ENCODE measurements around the gene UST.

UST gene

DNA sequence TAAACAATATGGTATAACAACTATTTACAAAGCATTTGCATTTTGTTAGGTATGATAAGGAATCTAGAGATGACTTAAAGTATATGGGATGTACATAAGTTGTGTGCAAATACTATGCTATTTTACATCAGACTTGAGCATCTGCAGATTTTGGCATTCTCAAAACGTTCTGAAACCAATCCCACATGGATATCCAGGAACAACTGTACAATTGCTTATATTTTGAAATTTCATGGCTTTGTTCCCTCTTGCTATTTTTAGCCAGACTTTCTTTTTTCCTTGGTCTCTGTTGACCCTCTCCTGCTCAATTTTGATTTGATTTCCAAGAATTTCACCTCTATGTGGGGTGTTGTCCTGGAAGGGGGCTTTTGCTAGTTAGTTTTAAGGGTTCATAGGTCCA is 32.9 kb upstream of the UST start:
- H3K36me3 Mint-ChIP-seq (ENCODE audit: low read depth) = peaks cover 4% of the 10 kb centered on the region
- H3K27me3 Mint-ChIP-seq (ENCODE audit: low read depth) = no peaks in the 10 kb centered on the region
- peaks cover 6% of the 10 kb centered on the region for H3K4me1 Mint-ChIP-seq (ENCODE audit: low read depth)
- no peak for DNase-seq (ENCODE audit: low spot score)
- no peak overlapping the region for H3K4me3 Mint-ChIP-seq
- H3K9me3 Mint-ChIP-seq = peaks cover 22% of the 10 kb centered on the region
- no peak overlapping the region for H3K27ac Mint-ChIP-seq

DNA sequence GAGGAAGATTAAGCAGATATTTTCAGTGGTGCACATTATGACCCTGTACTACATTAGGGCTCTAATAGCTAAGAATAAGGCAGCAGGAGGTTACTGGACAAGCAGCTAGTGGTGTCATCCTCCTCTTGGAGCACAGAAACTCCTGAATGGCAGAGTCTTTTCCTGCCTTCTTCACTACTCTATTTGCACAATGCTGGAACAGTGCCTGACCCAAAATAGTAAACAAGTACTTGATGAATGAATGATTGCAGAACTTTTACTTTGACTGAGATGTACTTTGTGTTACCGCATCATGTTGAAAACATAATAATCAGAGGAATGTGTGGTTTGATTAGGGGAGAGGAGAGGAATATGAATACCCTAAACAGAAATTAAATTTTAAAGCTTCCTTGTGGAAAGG is 30.0 kb upstream of the UST start:
- peaks cover 22% of the 10 kb centered on the region for H3K9me3 Mint-ChIP-seq
- no peak overlapping the region for H3K27ac Mint-ChIP-seq
- peaks cover 4% of the 10 kb centered on the region for H3K4me1 Mint-ChIP-seq (ENCODE audit: low read depth)
- peaks cover 11% of the 10 kb centered on the region for H3K27me3 Mint-ChIP-seq (ENCODE audit: low read depth)
- peaks cover 4% of the 10 kb centered on the region for H3K36me3 Mint-ChIP-seq (ENCODE audit: low read depth)
- DNase-seq (ENCODE audit: low spot score) = no peak
- no peak overlapping the region for H3K4me3 Mint-ChIP-seq

DNA sequence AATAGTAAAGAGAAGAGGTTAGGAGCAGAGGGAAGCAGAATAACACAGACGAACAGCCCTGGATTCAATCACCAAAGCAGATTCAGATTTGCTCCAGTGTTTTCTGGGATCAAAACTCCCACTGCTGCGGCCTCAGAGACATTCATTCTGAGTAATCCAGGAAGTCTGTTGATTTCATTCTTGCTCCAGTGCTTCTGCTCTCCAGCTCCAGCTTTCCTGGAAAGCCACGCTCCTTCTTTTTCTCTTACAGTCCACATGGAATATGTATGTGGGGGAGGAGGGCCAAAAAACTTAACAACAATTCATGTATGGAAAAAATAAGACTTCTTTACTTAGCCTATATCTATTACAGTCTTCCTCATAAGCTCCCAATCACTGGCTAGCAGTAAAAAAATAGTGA is 26.4 kb upstream of the UST start:
- H3K27me3 Mint-ChIP-seq (ENCODE audit: low read depth) = peaks cover 26% of the 10 kb centered on the region
- DNase-seq (ENCODE audit: low spot score) = no peak
- no peak overlapping the region for H3K27ac Mint-ChIP-seq
- H3K4me1 Mint-ChIP-seq (ENCODE audit: low read depth) = no peaks in the 10 kb centered on the region
- no peak overlapping the region for H3K4me3 Mint-ChIP-seq
- no peaks in the 10 kb centered on the region for H3K36me3 Mint-ChIP-seq (ENCODE audit: low read depth)
- no peaks in the 10 kb centered on the region for H3K9me3 Mint-ChIP-seq

DNA sequence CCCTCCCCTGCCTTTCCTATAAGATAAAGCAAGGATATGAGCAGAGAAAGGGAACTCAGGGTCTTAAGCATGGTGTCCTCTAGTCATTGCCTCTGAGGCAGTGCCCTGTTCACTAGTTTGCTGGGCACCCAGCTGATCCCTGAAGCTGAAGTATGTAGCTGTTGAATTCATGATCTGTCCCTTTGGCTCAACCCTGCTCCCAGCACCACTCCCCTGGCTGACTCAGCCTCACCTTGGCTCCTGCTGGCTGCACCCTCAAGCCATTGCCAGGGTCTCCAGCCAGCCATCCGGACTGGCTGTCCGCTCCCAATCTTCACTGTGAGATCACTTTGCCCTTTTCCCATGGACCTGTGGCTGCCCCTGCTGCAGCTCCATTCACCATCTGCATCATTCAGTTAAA is 25.9 kb upstream of the UST start:
- Mint-ChIP-seq H3K4me1 (ENCODE audit: low read depth) (no peaks in the 10 kb centered on the region), H3K36me3 (ENCODE audit: low read depth) (no peaks in the 10 kb centered on the region), H3K27me3 (ENCODE audit: low read depth) (peaks cover 26% of the 10 kb centered on the region), H3K27ac (no peak overlapping the region), H3K4me3 (no peak overlapping the region), H3K9me3 (no peaks in the 10 kb centered on the region)
- no peak for DNase-seq (ENCODE audit: low spot score)

DNA sequence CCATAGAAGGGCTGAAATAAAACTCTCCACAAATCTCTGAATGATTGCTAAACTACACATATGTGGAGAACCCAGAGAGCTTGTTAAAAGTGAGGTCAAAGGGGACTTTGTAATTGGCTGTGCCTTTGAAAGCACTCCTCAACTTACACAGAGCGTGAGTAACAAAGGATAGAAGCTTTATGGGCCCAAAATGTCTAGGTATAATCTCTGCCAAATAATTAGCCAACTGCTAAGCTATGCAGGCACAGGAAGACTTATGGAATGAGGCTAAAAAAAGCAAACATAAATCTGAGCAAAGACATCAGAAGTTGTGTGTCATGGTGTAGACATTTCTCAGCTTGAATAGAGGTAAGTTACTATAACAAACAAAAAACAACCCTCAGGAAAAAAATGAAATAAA is 23.3 kb upstream of the UST start:
- Mint-ChIP-seq H3K36me3 (ENCODE audit: low read depth) (no peaks in the 10 kb centered on the region), H3K27me3 (ENCODE audit: low read depth) (peaks cover 33% of the 10 kb centered on the region), H3K27ac (no peak overlapping the region), H3K4me1 (ENCODE audit: low read depth) (no peaks in the 10 kb centered on the region), H3K4me3 (no peak overlapping the region), H3K9me3 (peaks cover 4% of the 10 kb centered on the region)
- no peak for DNase-seq (ENCODE audit: low spot score)

DNA sequence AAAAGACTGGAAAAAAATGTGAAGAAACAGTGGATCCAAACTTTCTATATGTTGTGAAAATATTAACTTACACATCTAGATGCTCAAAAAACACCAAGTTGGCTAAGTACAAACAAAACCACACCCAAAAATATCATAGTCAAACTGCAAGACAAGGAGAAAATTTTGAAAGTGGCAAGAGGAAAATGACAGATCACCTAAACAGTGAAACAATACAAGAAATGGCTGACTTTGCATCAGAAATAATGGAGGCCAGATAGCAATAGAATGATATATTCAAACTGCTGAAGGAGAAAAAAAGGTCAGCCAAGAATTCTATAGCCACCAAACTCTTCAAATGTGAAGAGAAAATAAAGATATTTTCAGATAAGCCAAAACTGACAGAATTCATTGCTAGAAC is 22.4 kb upstream of the UST start:
- no peak overlapping the region for H3K27ac Mint-ChIP-seq
- H3K4me3 Mint-ChIP-seq = no peak overlapping the region
- DNase-seq (ENCODE audit: low spot score) = no peak
- peaks cover 39% of the 10 kb centered on the region for H3K27me3 Mint-ChIP-seq (ENCODE audit: low read depth)
- H3K9me3 Mint-ChIP-seq = peaks cover 4% of the 10 kb centered on the region
- H3K36me3 Mint-ChIP-seq (ENCODE audit: low read depth) = no peaks in the 10 kb centered on the region
- no peaks in the 10 kb centered on the region for H3K4me1 Mint-ChIP-seq (ENCODE audit: low read depth)

DNA sequence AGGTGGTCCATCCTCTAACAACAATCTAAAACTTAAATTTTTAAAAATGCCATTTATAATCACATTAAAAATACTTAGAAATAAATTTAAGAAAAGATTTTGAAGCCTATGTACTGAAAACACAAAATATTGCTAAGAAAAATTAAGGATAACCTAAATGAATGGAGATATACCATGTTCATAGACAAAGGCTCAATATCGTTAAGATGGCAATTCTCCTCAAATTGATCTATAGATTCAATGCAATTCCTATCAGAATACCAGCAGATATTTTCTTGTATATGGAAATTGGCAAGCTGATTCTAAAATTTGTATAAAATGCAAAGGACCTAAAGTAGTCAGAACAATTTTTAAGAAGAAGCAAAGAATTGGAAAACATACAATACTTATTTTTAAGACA is 19.7 kb upstream of the UST start:
- Mint-ChIP-seq H3K36me3 (ENCODE audit: low read depth) (no peaks in the 10 kb centered on the region), H3K27me3 (ENCODE audit: low read depth) (peaks cover 34% of the 10 kb centered on the region), H3K4me1 (ENCODE audit: low read depth) (no peaks in the 10 kb centered on the region), H3K9me3 (peaks cover 4% of the 10 kb centered on the region), H3K27ac (no peak overlapping the region), H3K4me3 (no peak overlapping the region)
- no peak for DNase-seq (ENCODE audit: low spot score)

DNA sequence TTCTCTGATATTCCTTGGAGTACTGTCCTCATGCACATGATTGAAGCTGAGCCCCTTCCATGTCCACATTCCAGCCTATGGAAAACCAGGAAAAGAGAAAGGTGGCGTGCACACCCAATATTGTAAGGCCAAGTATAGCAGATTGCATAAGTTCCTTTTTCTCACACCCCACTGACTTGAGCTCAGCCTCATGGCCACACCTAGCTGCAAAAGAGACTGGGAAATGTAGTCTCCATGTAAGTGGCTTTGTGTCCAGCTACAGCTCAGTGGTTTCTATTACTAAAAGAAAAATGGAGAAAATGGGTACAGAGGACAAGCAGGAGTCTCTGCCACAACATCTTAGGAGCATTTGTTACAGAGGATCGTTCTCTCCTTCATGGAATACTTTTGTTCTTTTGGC is 10.8 kb upstream of the UST start:
- Mint-ChIP-seq H3K4me3 (no peak overlapping the region), H3K27ac (no peak overlapping the region), H3K9me3 (no peaks in the 10 kb centered on the region), H3K36me3 (ENCODE audit: low read depth) (no peaks in the 10 kb centered on the region), H3K4me1 (ENCODE audit: low read depth) (no peaks in the 10 kb centered on the region), H3K27me3 (ENCODE audit: low read depth) (peaks cover 17% of the 10 kb centered on the region)
- no peak for DNase-seq (ENCODE audit: low spot score)

DNA sequence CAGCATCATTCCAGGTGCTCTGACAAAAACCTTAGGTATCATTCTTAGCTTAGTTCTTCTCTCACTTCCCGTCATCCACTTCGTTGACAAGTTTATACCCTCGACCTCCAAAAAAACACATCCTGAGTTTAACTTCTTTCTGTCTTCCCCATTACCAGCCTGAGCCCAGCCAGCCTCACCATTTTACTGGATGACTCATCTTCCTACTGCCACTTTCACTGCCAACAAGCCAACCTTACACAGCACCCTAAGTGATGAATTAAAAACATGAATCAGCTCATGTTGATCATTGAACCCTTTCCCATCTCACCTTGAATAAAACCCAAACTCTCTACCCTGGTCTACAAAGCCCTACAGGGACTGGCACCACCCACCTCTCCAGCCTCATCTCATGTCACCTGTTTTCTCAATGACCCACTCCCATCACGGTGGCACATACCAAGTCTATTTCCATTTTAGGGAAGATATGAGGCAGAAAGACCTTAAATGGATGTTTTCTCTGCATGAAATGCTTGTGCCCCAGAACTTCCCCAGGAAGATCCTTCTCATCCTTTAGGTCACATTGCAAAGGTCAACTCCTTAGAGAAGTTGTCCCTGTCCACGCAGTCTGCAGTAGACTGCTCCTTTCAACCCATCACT is 9.9 kb upstream of the UST start:
- H3K4me3 Mint-ChIP-seq = no peak overlapping the region
- H3K36me3 Mint-ChIP-seq (ENCODE audit: low read depth) = no peaks in the 10 kb centered on the region
- DNase-seq (ENCODE audit: low spot score) = no peak
- H3K4me1 Mint-ChIP-seq (ENCODE audit: low read depth) = no peaks in the 10 kb centered on the region
- H3K27me3 Mint-ChIP-seq (ENCODE audit: low read depth) = peaks cover 19% of the 10 kb centered on the region
- H3K9me3 Mint-ChIP-seq = no peaks in the 10 kb centered on the region
- no peak overlapping the region for H3K27ac Mint-ChIP-seq

DNA sequence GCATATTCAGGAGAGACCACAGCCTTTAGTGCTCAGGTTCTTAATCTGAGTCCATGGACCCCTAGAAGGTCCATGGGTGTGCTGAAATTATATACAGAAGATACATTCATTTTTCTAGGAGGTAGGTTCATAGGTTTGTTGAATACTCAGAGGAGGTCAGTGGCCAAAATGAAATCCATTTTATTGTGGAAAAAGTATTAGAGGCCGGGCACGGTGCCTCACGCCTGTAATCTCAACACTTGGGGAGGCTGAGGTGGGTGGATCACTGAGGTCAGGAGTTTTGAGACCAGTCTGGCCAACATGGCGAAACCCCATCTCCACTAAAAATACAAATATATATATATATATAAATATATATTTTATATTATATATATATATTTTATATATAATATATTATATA is 9.0 kb upstream of the UST start:
- Mint-ChIP-seq H3K27ac (no peak overlapping the region), H3K4me3 (no peak overlapping the region), H3K9me3 (no peaks in the 10 kb centered on the region), H3K36me3 (ENCODE audit: low read depth) (no peaks in the 10 kb centered on the region), H3K4me1 (ENCODE audit: low read depth) (no peaks in the 10 kb centered on the region), H3K27me3 (ENCODE audit: low read depth) (peaks cover 27% of the 10 kb centered on the region)
- no peak for DNase-seq (ENCODE audit: low spot score)

DNA sequence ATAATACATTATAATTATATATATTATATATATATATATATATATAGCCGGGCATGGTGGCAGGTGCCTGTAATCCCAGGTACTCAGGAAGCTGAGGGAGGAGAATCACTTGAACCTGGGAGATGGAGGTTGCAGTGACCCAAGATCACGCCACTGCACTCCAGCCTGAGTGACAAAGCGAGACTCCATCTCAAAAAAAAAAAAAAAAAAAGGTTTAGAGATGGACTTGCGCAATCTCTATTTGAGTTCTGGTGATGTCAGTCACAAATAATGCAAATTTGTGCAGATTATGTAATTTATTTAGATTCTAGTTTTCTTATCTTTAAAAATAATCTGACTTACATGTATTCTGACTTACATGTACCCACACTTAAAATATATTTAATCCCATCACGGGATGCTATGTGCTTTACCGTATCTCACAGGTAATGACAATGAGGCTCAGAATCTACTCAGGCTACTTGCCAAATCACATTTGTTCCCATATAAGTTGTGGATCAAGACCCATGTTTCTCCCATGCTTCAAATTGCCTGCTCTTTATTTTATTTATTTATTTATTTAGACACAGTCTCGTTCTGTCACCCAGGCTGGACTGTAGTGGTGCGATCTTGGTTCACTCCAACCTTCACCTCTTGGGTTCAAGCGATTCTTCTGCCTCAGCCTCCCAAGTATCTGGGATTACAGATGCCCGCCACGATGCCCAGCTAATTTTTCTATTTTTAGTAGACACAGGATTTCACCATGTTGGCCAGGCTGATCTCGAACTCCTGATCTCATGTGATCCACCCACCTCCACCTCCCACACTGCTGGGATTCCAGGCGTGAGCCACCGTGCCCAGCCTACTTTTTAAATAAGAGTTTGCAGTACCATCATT is 7.6 kb upstream of the UST start:
- H3K4me3 Mint-ChIP-seq = no peak overlapping the region

DNA sequence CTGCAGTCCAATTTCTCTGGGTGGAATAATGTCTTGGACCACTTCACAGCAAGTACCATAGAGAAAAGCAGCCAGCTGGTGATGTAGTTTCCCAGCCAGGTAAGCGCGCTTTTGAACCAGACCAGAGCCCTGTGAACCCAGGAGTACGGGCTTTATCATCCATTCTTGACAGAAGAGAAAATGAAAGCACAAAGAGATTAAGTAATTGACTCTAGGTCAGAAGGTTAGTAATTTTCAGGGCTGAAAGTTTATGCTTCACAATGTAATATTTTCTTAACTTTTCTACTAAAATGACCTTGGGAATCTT is 7.1 kb upstream of the UST start:
- peaks cover 43% of the 10 kb centered on the region for H3K27me3 Mint-ChIP-seq (ENCODE audit: low read depth)
- no peaks in the 10 kb centered on the region for H3K4me1 Mint-ChIP-seq (ENCODE audit: low read depth)
- no peaks in the 10 kb centered on the region for H3K9me3 Mint-ChIP-seq
- no peak overlapping the region for H3K4me3 Mint-ChIP-seq
- no peak for DNase-seq (ENCODE audit: low spot score)
- no peaks in the 10 kb centered on the region for H3K36me3 Mint-ChIP-seq (ENCODE audit: low read depth)
- no peak overlapping the region for H3K27ac Mint-ChIP-seq

More for the DNA sequence above, 7.6 kb upstream of the UST start:
- H3K27me3 Mint-ChIP-seq (ENCODE audit: low read depth) = peaks cover 40% of the 10 kb centered on the region
- H3K4me1 Mint-ChIP-seq (ENCODE audit: low read depth) = no peaks in the 10 kb centered on the region
- no peaks in the 10 kb centered on the region for H3K9me3 Mint-ChIP-seq
- no peak for DNase-seq (ENCODE audit: low spot score)
- no peak overlapping the region for H3K27ac Mint-ChIP-seq
- no peaks in the 10 kb centered on the region for H3K36me3 Mint-ChIP-seq (ENCODE audit: low read depth)

DNA sequence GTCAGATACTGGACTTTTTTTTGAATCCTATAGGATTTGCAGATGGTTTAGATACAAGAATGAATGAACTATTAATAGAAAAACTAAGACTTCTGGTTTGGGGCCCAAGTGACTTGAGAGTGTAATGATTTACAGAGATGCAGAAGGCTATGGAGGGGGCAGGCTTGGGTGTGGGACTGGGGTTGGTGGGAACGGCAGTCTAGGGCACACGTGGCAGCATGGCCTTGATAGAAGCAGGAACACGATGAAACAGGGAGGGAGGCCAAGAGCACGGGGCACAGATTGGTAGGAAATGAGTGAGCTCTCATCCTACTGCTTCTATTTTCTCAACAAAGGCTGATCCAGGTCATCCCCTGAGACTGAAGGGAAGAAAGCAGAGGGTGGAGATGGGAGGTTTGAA is 3.4 kb upstream of the UST start:
- Mint-ChIP-seq H3K36me3 (ENCODE audit: low read depth) (no peaks in the 10 kb centered on the region), H3K4me3 (no peak overlapping the region), H3K27ac (no peak overlapping the region), H3K4me1 (ENCODE audit: low read depth) (peaks cover 12% of the 10 kb centered on the region), H3K9me3 (no peaks in the 10 kb centered on the region), H3K27me3 (ENCODE audit: low read depth) (peaks cover 58% of the 10 kb centered on the region)
- no peak for DNase-seq (ENCODE audit: low spot score)

DNA sequence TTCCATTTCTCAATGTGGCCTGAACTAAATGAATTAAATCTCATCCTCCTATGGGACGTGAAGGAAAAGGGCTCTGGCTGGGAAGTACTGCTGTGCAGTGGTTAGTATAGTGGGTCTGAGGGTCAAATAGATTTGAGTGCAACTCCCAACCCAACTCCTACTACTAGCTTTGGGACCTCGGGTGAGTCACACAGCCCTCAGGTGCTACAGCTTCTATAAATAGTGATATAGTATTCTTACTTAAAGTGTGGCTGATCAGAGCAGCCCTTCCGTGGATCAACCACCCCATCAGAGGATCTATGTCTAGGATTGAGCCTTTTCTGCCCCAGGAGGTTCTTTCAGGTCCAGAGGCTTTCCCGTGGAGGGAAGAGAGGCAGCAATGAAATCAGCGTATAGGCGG is 904 bp upstream of the UST start:
- no peak for DNase-seq (ENCODE audit: low spot score)
- Mint-ChIP-seq H3K27ac (no peak overlapping the region), H3K4me3 (peak overlapping the region; percentile 92), H3K9me3 (no peaks in the 10 kb centered on the region), H3K4me1 (ENCODE audit: low read depth) (peaks cover 17% of the 10 kb centered on the region), H3K36me3 (ENCODE audit: low read depth) (no peaks in the 10 kb centered on the region), H3K27me3 (ENCODE audit: low read depth) (peaks cover 81% of the 10 kb centered on the region)

DNA sequence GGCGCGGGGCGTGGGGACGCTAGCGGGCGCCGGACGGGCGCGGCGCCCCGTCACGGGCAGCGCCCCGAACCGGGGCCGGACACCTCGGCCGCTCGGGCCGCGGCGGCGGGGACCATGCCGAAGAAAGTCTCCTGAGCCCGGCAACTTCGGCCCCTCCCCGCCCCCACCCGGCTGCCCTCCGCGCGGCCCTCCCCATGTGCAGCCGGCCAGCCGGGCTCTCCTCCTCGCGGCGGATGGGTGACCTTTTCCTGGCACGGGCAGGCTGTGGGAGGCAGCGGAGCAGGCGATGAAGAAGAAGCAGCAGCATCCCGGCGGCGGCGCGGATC is 278 bp downstream of the UST start:
- DNase-seq (ENCODE audit: low spot score) = peak; percentile 24
- H3K27ac Mint-ChIP-seq = no peak overlapping the region
- H3K36me3 Mint-ChIP-seq (ENCODE audit: low read depth) = no peaks in the 10 kb centered on the region
- peaks cover 77% of the 10 kb centered on the region for H3K27me3 Mint-ChIP-seq (ENCODE audit: low read depth)
- H3K4me3 Mint-ChIP-seq = peak overlapping the region; percentile 54
- H3K9me3 Mint-ChIP-seq = no peaks in the 10 kb centered on the region
- peaks cover 17% of the 10 kb centered on the region for H3K4me1 Mint-ChIP-seq (ENCODE audit: low read depth)

Measured in T-helper 2 cell treated with Interferon-gamma antibody and Interleukin-4, amounts not matched to agents 5 μg/mL and 100 μg/mL, for 36 hours (primary cell).